Measurements from ENCODE around the gene CACNG7.

DNA sequence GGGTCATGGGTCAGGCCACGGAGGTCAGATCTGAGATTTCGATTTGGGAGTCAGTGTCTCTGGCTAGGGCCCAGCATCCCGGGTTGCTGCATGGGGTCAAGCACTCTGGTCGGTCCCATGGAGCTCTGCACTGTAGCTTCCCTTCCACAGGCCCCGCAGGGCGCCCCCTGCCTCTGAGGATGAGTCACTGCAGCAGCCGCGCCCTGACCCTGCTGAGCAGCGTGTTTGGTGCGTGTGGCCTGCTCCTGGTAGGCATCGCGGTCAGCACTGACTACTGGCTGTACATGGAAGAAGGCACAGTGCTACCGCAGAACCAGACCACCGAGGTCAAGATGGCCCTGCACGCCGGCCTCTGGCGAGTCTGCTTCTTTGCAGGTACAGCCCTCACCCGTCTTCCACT lies 3.6 kb downstream of the CACNG7 start:
- TF ChIP-seq, protein P1, sequence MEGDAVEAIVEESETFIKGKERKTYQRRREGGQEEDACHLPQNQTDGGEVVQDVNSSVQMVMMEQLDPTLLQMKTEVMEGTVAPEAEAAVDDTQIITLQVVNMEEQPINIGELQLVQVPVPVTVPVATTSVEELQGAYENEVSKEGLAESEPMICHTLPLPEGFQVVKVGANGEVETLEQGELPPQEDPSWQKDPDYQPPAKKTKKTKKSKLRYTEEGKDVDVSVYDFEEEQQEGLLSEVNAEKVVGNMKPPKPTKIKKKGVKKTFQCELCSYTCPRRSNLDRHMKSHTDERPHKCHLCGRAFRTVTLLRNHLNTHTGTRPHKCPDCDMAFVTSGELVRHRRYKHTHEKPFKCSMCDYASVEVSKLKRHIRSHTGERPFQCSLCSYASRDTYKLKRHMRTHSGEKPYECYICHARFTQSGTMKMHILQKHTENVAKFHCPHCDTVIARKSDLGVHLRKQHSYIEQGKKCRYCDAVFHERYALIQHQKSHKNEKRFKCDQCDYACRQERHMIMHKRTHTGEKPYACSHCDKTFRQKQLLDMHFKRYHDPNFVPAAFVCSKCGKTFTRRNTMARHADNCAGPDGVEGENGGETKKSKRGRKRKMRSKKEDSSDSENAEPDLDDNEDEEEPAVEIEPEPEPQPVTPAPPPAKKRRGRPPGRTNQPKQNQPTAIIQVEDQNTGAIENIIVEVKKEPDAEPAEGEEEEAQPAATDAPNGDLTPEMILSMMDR (IDR thresholded peaks at IDR 0.05) = no peak
- no peak for TF ChIP-seq POLR2A (IDR thresholded peaks at IDR 0.05)
